Measurements from ENCODE around the gene CCNL2.

The CCNL2 gene

GRCh38 chr1:1424707-1425106 is 25.6 kb upstream of the CCNL2 start:
- no peaks in the 10 kb centered on the region for H3K36me3 ChIP-seq (ENCODE audit: insufficient read depth, low read length)
- no peak overlapping the region for H3K9ac ChIP-seq (ENCODE audit: low read depth, low read length, poor library complexity, severe bottlenecking)
- no peak overlapping the region for H3K4me2 ChIP-seq (ENCODE audit: low read depth, low read length, poor library complexity, severe bottlenecking)
- no peaks in the 10 kb centered on the region for H3F3A ChIP-seq (ENCODE audit: low read depth)
- no peak overlapping the region for H3K4me3 ChIP-seq (ENCODE audit: low read length, poor library complexity, severe bottlenecking)
- H3K4me1 ChIP-seq (ENCODE audit: insufficient read depth, low read length, poor library complexity, severe bottlenecking): peaks cover 11% of the 10 kb centered on the region
- H3K9me3 ChIP-seq (ENCODE audit: insufficient read depth, low read depth, low read length): no peaks in the 10 kb centered on the region
- no peaks in the 10 kb centered on the region for H3K9me2 ChIP-seq (replicated peaks; ENCODE audit: low read depth, low read length)
- H4K20me1 ChIP-seq (ENCODE audit: insufficient read depth, low read length, poor library complexity, severe bottlenecking): no peaks in the 10 kb centered on the region
- no peak overlapping the region for H2AFZ ChIP-seq (ENCODE audit: low read length)
- H3K27me3 ChIP-seq (ENCODE audit: insufficient read depth, low read length, poor library complexity, severe bottlenecking): no peaks in the 10 kb centered on the region
- TF ChIP-seq EZH2phosphoT487 (IDR thresholded peaks at IDR 0.05; ENCODE audit: borderline replicate concordance) (no peak), CTCF (conservative IDR thresholded peaks at IDR 0.05; ENCODE audit: low read length) (no peak)
- no peaks in the 10 kb centered on the region for H3K79me2 ChIP-seq (ENCODE audit: insufficient read depth, low read length)

GRCh38 chr1:1423245-1423597 is 24.1 kb upstream of the CCNL2 start:
- no peaks in the 10 kb centered on the region for H3K9me3 ChIP-seq (ENCODE audit: insufficient read depth, low read depth, low read length)
- no peaks in the 10 kb centered on the region for H3K36me3 ChIP-seq (ENCODE audit: insufficient read depth, low read length)
- H4K20me1 ChIP-seq (ENCODE audit: insufficient read depth, low read length, poor library complexity, severe bottlenecking): no peaks in the 10 kb centered on the region
- no peak for TF ChIP-seq CTCF (conservative IDR thresholded peaks at IDR 0.05; ENCODE audit: low read length)
- TF ChIP-seq EZH2phosphoT487 (IDR thresholded peaks at IDR 0.05; ENCODE audit: borderline replicate concordance): no peak
- no peaks in the 10 kb centered on the region for H3K79me2 ChIP-seq (ENCODE audit: insufficient read depth, low read length)
- peaks cover 11% of the 10 kb centered on the region for H3K4me1 ChIP-seq (ENCODE audit: insufficient read depth, low read length, poor library complexity, severe bottlenecking)
- H2AFZ ChIP-seq (ENCODE audit: low read length): no peak overlapping the region
- no peaks in the 10 kb centered on the region for H3K9me2 ChIP-seq (replicated peaks; ENCODE audit: low read depth, low read length)
- H3F3A ChIP-seq (ENCODE audit: low read depth): no peaks in the 10 kb centered on the region
- H3K4me2 ChIP-seq (ENCODE audit: low read depth, low read length, poor library complexity, severe bottlenecking): no peak overlapping the region
- no peak overlapping the region for H3K9ac ChIP-seq (ENCODE audit: low read depth, low read length, poor library complexity, severe bottlenecking)
- no peaks in the 10 kb centered on the region for H3K27me3 ChIP-seq (ENCODE audit: insufficient read depth, low read length, poor library complexity, severe bottlenecking)
- H3K4me3 ChIP-seq (ENCODE audit: low read length, poor library complexity, severe bottlenecking): no peak overlapping the region

- Histone ChIP-seq H3K9me2 (replicated peaks; ENCODE audit: low read depth, low read length) (no peaks in the 10 kb centered on the region), H3K4me3 (ENCODE audit: low read length, poor library complexity, severe bottlenecking) (no peak overlapping the region), H3F3A (ENCODE audit: low read depth) (no peaks in the 10 kb centered on the region), H3K36me3 (ENCODE audit: insufficient read depth, low read length) (no peaks in the 10 kb centered on the region), H3K4me1 (ENCODE audit: insufficient read depth, low read length, poor library complexity, severe bottlenecking) (peaks cover 11% of the 10 kb centered on the region), H3K9me3 (ENCODE audit: insufficient read depth, low read depth, low read length) (no peaks in the 10 kb centered on the region), H3K79me2 (ENCODE audit: insufficient read depth, low read length) (no peaks in the 10 kb centered on the region), H3K27me3 (ENCODE audit: insufficient read depth, low read length, poor library complexity, severe bottlenecking) (no peaks in the 10 kb centered on the region), H4K20me1 (ENCODE audit: insufficient read depth, low read length, poor library complexity, severe bottlenecking) (no peaks in the 10 kb centered on the region), H3K9ac (ENCODE audit: low read depth, low read length, poor library complexity, severe bottlenecking) (no peak overlapping the region), H2AFZ (ENCODE audit: low read length) (no peak overlapping the region), H3K4me2 (ENCODE audit: low read depth, low read length, poor library complexity, severe bottlenecking) (no peak overlapping the region)
- TF ChIP-seq EZH2phosphoT487 (IDR thresholded peaks at IDR 0.05; ENCODE audit: borderline replicate concordance): no peak
- TF ChIP-seq CTCF (conservative IDR thresholded peaks at IDR 0.05; ENCODE audit: low read length): no peak
Observed at GRCh38 chr1:1422465-1423244, 23.5 kb upstream of the CCNL2 start.
